ENCODE results near the gene INPP5A. TPM values are rescaled to one million over a fixed set of nuclear protein-coding genes. Genes with fewer than 3 reads are reported as not detected.
A peak's percentile ranks its signal among the peaks of the same experiment; 100 is the strongest.
"Not testable (repeated sequence)": the region's sequence is repeated elsewhere in the genome, so short reads cannot be mapped to it uniquely, and the experiment has no call there.

Gene INPP5A
- total RNA-seq = 10 to 100 TPM; 31.2 to 51.8 (median 41.5) TPM

GRCh38 chr10:132537684-132538001, at the start of gene INPP5A:
Gene INPP5A, plus strand, starts transcription at chr10:132537787. Its CDS starts 310 bp downstream, at chr10:132538097.
- TF ChIP-seq POLR2A (IDR thresholded peaks at IDR 0.05) = no peak
- TF ChIP-seq, protein P1, sequence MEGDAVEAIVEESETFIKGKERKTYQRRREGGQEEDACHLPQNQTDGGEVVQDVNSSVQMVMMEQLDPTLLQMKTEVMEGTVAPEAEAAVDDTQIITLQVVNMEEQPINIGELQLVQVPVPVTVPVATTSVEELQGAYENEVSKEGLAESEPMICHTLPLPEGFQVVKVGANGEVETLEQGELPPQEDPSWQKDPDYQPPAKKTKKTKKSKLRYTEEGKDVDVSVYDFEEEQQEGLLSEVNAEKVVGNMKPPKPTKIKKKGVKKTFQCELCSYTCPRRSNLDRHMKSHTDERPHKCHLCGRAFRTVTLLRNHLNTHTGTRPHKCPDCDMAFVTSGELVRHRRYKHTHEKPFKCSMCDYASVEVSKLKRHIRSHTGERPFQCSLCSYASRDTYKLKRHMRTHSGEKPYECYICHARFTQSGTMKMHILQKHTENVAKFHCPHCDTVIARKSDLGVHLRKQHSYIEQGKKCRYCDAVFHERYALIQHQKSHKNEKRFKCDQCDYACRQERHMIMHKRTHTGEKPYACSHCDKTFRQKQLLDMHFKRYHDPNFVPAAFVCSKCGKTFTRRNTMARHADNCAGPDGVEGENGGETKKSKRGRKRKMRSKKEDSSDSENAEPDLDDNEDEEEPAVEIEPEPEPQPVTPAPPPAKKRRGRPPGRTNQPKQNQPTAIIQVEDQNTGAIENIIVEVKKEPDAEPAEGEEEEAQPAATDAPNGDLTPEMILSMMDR (IDR thresholded peaks at IDR 0.05) = no peak
- 0% methylated on average over 1 to 7 of the region's 50 CpGs for WGBS, 2 donors
- peak within 1 kb of the TSS; percentile 55 for H3K4me3 ChIP-seq (ENCODE audit: low read depth, poor library complexity, severe bottlenecking)
- DNase-seq (ENCODE audit: low spot score in 2 of 2) = no peak
- intact Hi-C loops (cut with DNase I; ENCODE audit: low total_unique reads) = no loop called here

DNA sequence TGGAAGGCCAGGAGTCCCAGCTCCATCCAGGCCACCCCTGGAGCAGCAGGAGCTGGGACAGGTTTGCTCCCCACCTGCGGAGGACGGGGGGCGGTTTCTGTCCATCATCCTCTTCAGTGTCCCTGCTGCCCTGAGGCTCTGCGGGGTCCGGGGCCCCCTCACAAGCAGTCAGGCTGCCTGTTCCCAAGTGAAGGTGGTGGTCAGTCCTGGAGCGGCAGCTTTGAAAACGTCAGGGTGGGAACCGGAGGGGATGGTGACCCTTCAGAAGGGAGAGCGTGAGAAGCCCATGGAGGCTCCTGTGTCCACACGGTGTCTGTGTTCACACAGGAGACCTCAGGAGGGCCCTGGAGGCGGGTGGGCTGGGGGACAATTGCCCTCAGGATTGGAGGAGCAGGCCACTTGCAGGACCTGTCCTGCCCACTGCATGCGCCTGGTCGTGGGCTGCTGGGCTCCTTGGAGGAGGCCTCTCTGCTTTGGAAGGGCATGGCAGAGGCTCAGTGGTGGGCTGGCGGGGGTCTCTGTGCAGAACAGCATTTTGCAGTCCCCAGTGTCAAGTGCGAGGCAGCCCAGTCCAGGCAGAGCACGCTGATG, 49.3 kb upstream of the INPP5A start:
- H3K4me3 ChIP-seq (ENCODE audit: low read depth, poor library complexity, severe bottlenecking) = no peak overlapping the region
- DNase-seq (ENCODE audit: low spot score in 2 of 2) = no peak
- 91 to 93% methylated on average over 13 to 14 of the region's 16 CpGs for WGBS, 2 donors
- intact Hi-C loops (cut with DNase I; ENCODE audit: low total_unique reads) = no loop called here
- TF ChIP-seq, protein P1 (IDR thresholded peaks at IDR 0.05) = no peak
- TF ChIP-seq POLR2A (IDR thresholded peaks at IDR 0.05) = no peak

DNA sequence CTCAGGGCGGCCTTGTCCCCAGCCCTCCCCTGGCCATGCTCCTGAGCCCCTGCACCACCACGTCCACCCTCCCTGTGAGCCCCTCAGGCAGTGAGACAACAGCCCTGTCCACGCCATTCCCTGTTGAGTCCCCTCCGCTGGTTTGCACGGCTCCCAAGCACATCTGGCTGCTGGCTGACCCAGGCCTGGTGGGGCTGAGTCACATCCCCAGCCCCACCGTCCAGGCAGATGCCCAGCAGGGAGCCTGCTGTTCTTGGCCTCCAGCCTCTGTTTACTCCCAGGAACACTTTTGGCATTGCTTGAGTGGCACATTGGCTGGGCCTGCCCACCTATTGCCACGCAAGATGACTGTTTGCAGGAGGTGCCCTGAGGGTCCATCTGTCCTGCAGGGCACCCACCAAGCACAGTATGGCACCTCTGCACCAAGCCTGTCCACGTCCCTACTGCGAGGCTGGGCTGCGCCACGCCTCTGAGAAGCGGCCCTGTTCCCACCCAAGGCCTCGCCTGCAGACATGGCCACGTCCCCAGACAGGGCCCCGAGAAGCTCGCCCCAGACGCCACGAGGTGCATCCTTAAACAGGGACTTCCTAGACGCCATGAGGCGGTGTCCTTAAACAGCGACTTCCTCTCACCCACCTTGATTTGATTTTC, 48.4 kb upstream of the INPP5A start:
- H3K4me3 ChIP-seq (ENCODE audit: low read depth, poor library complexity, severe bottlenecking) = no peak overlapping the region
- intact Hi-C loops (cut with DNase I; ENCODE audit: low total_unique reads) = no loop called here
- TF ChIP-seq, protein P1 (IDR thresholded peaks at IDR 0.05) = no peak
- no peak for TF ChIP-seq POLR2A (IDR thresholded peaks at IDR 0.05)
- 76 to 82% methylated on average over 21 of the region's 21 CpGs for WGBS, 2 donors
- DNase-seq (ENCODE audit: low spot score in 2 of 2) = no peak

DNA sequence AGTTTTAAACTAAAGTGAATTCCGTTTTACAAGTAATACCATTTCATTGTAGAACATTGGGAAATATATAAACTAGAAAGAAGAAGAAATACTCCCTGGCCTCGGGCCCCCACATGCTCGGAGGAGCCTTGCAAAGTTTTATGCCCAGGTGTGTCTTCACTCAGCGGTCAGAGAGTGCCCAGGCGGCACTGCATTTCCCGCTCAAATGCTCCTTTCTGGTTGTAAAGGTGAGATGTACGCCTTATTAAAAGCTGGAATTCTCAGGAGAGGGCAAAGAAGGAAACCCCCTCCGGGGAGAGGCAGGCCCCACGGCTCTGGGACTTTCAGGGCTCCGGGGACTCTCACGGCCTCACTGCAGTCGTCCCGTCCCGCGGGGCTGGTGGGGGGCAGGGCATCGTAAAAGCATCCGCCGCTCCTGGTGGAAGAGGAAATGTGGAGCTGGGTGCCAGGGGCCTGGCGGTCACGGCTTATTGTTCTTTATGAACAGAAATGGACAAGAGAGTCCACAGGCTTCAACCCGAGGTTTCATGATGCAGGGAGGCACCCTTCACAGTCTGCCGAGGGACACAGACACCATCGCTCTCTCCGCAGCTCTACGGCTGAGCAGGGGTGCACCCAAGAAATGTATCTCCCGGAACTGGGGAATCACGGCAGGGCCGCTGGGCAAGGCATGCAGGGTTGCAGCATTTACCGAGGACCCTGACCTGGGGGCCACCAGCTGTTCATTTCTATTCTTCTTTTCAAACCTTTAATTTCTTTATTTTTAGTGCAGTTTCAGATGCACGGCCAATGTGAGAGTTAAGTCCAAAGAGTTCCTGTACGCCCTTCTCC, 47.7 kb upstream of the INPP5A start:
- TF ChIP-seq, protein P1 (IDR thresholded peaks at IDR 0.05) = no peak
- TF ChIP-seq POLR2A (IDR thresholded peaks at IDR 0.05) = no peak
- H3K4me3 ChIP-seq (ENCODE audit: low read depth, poor library complexity, severe bottlenecking) = no peak overlapping the region
- no peak for DNase-seq (ENCODE audit: low spot score in 2 of 2)

GRCh38 chr10:132491534-132491933, 46.1 kb upstream of the INPP5A start:
- H3K4me3 ChIP-seq (ENCODE audit: low read depth, poor library complexity, severe bottlenecking); intact Hi-C loops (cut with DNase I; ENCODE audit: low total_unique reads); DNase-seq (ENCODE audit: low spot score in 2 of 2): not testable (repeated sequence)
- 95 to 100% methylated on average over 8 of the region's 8 CpGs for WGBS, 2 donors

More for the DNA sequence above, 47.7 kb upstream of the INPP5A start:
- 76 to 77% methylated on average over 31 of the region's 31 CpGs for WGBS, 2 donors
- intact Hi-C loops (cut with DNase I; ENCODE audit: low total_unique reads) = no loop called here

GRCh38 chr10:132492323-132493025, 45.1 kb upstream of the INPP5A start:
- intact Hi-C loops (cut with DNase I; ENCODE audit: low total_unique reads) = no loop called here

More at GRCh38 chr10:132492323-132493025, 45.1 kb upstream of the INPP5A start:
- DNase-seq (ENCODE audit: low spot score in 2 of 2) = no peak
- TF ChIP-seq POLR2A (IDR thresholded peaks at IDR 0.05) = no peak
- TF ChIP-seq, protein P1 (IDR thresholded peaks at IDR 0.05) = no peak
- WGBS, 2 donors = 79 to 82% methylated on average over 21 of the region's 21 CpGs
- no peak overlapping the region for H3K4me3 ChIP-seq (ENCODE audit: low read depth, poor library complexity, severe bottlenecking)

Measured in lower leg skin (tissue), 4 donors.